OCI-LY1 (cell line): ENCODE results near the gene RNF217.

Experiments
- EZH2 ChIP-seq: fragments of 200-600 bp; sonication (generic), shearing (Covaris generic); IDR thresholded peaks from 2 replicates; pipeline ENCODE4 v1.8.0; 2017; ENCODE audit warnings: borderline replicate concordance, mixed run types, mild to moderate bottlenecking, antibody characterized with exemption, low read length, moderate library complexity, mixed read lengths
- TF ChIP-seq, protein P1 (sequence below): fragments of 200-600 bp; sonication (generic), shearing (Covaris generic); IDR thresholded peaks from 2 replicates; pipeline ENCODE4 v1.5.1; 2017; ENCODE audit warnings: mild to moderate bottlenecking, antibody characterized with exemption, low read length, moderate library complexity, mixed read lengths

DNA sequence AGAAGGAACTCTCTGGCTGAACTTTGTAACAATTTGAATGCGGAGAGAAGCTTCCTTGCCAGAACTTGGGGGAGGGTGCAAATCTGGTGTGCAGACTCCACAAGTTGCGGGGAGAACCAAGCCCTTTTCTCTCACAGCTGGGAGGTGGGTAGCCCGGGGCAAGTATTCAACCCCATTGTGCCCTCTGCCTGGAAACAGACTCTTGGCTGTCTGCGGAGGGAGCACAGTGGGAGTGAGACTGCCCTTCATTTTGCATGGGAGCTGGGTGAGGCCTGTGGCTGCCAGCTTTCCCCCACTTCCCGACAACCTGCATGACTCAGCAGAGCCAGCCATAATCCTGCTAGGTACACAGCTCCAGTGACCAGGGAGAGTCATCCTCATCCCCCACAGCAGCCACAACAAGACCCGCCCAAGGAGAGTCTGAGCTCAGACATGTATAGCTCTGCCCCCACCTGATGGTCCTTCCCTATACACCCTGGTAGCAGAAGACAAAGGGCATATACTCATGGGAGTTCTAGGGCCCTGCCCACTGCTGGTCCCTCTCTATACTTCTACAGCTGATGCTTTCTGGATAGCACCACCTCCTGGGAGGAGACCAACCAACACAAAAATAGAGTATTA lies 161.9 kb downstream of the RNF217 start:
- TF ChIP-seq, protein P1, sequence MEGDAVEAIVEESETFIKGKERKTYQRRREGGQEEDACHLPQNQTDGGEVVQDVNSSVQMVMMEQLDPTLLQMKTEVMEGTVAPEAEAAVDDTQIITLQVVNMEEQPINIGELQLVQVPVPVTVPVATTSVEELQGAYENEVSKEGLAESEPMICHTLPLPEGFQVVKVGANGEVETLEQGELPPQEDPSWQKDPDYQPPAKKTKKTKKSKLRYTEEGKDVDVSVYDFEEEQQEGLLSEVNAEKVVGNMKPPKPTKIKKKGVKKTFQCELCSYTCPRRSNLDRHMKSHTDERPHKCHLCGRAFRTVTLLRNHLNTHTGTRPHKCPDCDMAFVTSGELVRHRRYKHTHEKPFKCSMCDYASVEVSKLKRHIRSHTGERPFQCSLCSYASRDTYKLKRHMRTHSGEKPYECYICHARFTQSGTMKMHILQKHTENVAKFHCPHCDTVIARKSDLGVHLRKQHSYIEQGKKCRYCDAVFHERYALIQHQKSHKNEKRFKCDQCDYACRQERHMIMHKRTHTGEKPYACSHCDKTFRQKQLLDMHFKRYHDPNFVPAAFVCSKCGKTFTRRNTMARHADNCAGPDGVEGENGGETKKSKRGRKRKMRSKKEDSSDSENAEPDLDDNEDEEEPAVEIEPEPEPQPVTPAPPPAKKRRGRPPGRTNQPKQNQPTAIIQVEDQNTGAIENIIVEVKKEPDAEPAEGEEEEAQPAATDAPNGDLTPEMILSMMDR, result no peak
- no peak for TF ChIP-seq EZH2
